KMS-11 (cell line): ENCODE results near the gene ITPR2.

ENCODE experiments used
- H2AFZ ChIP-seq: fragments of 200-600 bp; sonication (generic); 2 replicates; pipeline ENCODE4 v1.6.1; 2016; ENCODE audit warnings: antibody characterized with exemption, mixed run types, low read depth
- H3K27ac ChIP-seq: fragments of 200-600 bp; sonication (generic); 2 replicates; pipeline ENCODE4 v1.6.1; 2016; ENCODE audit warnings: mild to moderate bottlenecking, mixed run types
- H3K27me3 ChIP-seq: fragments of 200-600 bp; sonication (generic); 2 replicates; pipeline ENCODE4 v1.6.1; 2017; ENCODE audit warnings: mild to moderate bottlenecking, low read depth, mixed run types, moderate library complexity; ENCODE audit not compliant: insufficient read depth
- H3K36me3 ChIP-seq: fragments of 200-600 bp; sonication (generic); 2 replicates; pipeline ENCODE4 v1.6.1; 2017; ENCODE audit warnings: mild to moderate bottlenecking, mixed run types; ENCODE audit not compliant: insufficient read depth
- H3K4me1 ChIP-seq: fragments of 200-600 bp; sonication (generic); 2 replicates; pipeline ENCODE4 v1.6.1; 2016; ENCODE audit warnings: mild to moderate bottlenecking, low read depth, mixed run types; ENCODE audit not compliant: poor library complexity, severe bottlenecking
- H3K4me2 ChIP-seq: fragments of 200-600 bp; sonication (generic); 2 replicates; pipeline ENCODE4 v1.7.0; 2016; ENCODE audit warnings: mild to moderate bottlenecking, mixed run types
- H3K4me3 ChIP-seq: fragments of 200-600 bp; sonication (generic); IDR thresholded peaks from 2 replicates; pipeline ENCODE4 v1.6.1; 2017; ENCODE audit warnings: low read depth, low read length, mixed read lengths; ENCODE audit not compliant: insufficient read depth
- H3K79me2 ChIP-seq: fragments of 200-600 bp; sonication (generic); 2 replicates; pipeline ENCODE4 v1.6.1; 2016; ENCODE audit warnings: low read depth, mixed run types; ENCODE audit not compliant: insufficient read depth
- H3K9ac ChIP-seq: fragments of 200-600 bp; sonication (generic); 2 replicates; pipeline ENCODE4 v1.6.1; 2016; ENCODE audit warnings: mild to moderate bottlenecking, mixed run types
- H4K20me1 ChIP-seq: fragments of 200-600 bp; sonication (generic); 2 replicates; pipeline ENCODE4 v1.6.1; 2016; ENCODE audit warnings: mild to moderate bottlenecking, mixed run types; ENCODE audit not compliant: insufficient read depth
- TF ChIP-seq, protein P1 (sequence below): fragments of 200-600 bp; sonication (generic); conservative IDR thresholded peaks from 2 replicates; pipeline ENCODE4 v1.6.1; 2017; ENCODE audit warnings: low read depth, mild to moderate bottlenecking, antibody characterized with exemption, low read length, moderate library complexity, mixed read lengths

Gene ITPR2

GRCh38 chr12:26473291-26473690, 359.7 kb downstream of the ITPR2 start:
- no peak overlapping the region for H3K27ac ChIP-seq
- no peak overlapping the region for H3K4me3 ChIP-seq
- H3K4me2 ChIP-seq: no peak overlapping the region
- no peaks in the 10 kb centered on the region for H3K36me3 ChIP-seq
- H4K20me1 ChIP-seq: no peaks in the 10 kb centered on the region
- H3K4me1 ChIP-seq: peaks cover 3% of the 10 kb centered on the region
- TF ChIP-seq, protein P1, sequence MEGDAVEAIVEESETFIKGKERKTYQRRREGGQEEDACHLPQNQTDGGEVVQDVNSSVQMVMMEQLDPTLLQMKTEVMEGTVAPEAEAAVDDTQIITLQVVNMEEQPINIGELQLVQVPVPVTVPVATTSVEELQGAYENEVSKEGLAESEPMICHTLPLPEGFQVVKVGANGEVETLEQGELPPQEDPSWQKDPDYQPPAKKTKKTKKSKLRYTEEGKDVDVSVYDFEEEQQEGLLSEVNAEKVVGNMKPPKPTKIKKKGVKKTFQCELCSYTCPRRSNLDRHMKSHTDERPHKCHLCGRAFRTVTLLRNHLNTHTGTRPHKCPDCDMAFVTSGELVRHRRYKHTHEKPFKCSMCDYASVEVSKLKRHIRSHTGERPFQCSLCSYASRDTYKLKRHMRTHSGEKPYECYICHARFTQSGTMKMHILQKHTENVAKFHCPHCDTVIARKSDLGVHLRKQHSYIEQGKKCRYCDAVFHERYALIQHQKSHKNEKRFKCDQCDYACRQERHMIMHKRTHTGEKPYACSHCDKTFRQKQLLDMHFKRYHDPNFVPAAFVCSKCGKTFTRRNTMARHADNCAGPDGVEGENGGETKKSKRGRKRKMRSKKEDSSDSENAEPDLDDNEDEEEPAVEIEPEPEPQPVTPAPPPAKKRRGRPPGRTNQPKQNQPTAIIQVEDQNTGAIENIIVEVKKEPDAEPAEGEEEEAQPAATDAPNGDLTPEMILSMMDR: no peak
- H3K27me3 ChIP-seq: no peaks in the 10 kb centered on the region
- no peak overlapping the region for H3K9ac ChIP-seq
- no peaks in the 10 kb centered on the region for H3K79me2 ChIP-seq
- H2AFZ ChIP-seq: no peak overlapping the region

DNA sequence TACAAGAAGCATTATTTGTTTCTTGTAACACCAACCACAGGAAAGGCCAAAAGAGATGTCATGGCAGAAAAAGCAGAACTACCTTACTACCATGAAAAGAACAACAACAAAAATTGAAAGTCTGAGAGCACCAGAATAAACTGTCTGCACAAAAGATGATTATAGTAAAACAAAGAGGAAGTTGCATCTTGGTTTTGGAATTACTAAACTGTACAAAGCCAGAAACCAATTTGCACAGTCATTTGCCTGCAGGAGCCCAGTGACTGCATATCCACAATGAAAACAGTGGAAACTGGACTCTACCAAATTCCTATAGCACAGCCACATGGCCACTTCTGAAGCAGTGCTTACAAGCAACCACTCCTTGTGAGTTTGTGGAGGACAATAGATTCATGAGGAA, 361.4 kb downstream of the ITPR2 start:
- Histone ChIP-seq H3K27ac (no peak overlapping the region), H3K4me2 (no peak overlapping the region)

DNA sequence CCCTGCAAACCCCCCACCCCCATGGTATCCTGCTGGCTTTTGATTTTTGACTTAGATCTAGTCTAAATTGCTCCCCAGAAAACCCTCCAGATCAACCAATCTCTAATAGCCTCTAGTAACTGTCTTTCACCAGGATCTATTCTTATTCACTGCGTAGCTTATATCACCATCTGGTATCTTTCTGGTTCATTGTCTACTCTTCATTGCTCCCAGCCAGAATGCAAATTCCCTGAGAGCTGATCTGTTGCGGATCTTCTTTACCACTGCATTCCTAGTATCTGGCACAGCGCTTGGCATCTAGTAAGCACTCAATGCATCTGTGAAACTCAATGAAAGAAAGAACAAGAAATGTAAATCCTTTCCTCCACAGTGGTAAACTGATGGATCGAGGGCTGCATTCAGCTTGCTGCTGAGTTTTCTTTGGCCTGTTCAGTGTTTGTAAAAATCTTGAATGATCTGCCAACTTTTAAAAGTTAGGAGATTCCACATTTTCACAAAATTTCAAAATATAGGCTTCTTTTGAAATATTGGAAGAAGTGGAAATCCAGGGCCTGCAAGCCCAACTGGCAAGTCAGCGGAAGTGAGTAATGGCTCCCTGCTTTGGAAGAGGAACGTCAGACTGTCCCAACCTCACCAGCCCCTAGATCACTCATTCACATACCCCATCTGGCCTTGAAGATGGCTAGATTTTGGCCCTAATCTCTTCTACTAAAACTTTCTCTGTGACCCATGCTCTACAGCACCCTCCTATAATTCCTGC, 363.4 kb downstream of the ITPR2 start:
- H3K27me3 ChIP-seq: no peaks in the 10 kb centered on the region
- no peak overlapping the region for H3K4me3 ChIP-seq
- TF ChIP-seq, protein P1: no peak
- no peak overlapping the region for H2AFZ ChIP-seq
- H3K9ac ChIP-seq: no peak overlapping the region
- no peaks in the 10 kb centered on the region for H4K20me1 ChIP-seq
- no peaks in the 10 kb centered on the region for H3K79me2 ChIP-seq
- H3K36me3 ChIP-seq: no peaks in the 10 kb centered on the region
- no peak overlapping the region for H3K4me2 ChIP-seq
- no peak overlapping the region for H3K27ac ChIP-seq
- peaks cover 3% of the 10 kb centered on the region for H3K4me1 ChIP-seq

More for the DNA sequence above, 361.4 kb downstream of the ITPR2 start:
- Histone ChIP-seq H3K36me3 (no peaks in the 10 kb centered on the region), H2AFZ (no peak overlapping the region), H3K9ac (no peak overlapping the region), H3K79me2 (no peaks in the 10 kb centered on the region), H4K20me1 (no peaks in the 10 kb centered on the region), H3K4me3 (no peak overlapping the region), H3K27me3 (no peaks in the 10 kb centered on the region), H3K4me1 (peaks cover 3% of the 10 kb centered on the region)
- TF ChIP-seq, protein P1: no peak

DNA sequence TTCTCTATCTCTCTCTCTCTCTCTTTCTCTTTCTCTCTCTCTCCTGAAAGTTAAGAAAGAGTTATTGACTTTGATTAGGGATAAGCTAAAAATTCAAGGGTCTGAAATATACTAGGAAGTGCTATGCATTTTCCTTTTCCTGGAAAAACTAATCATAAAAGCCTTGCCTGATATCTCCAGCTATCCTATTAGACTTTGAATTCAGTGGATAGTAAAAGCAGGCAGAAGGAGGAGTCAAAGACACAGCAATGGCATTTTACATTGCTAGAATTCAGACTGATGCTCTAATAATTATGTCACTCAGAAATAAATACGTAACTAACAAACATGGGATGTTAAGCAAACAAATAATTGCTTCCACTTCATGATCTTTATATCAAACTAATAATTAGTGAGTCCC, 365.6 kb downstream of the ITPR2 start:
- no peak overlapping the region for H3K4me2 ChIP-seq
- TF ChIP-seq, protein P1: no peak

More for the DNA sequence above, 365.6 kb downstream of the ITPR2 start:
- Histone ChIP-seq H3K4me1 (peaks cover 3% of the 10 kb centered on the region), H4K20me1 (no peaks in the 10 kb centered on the region), H3K4me3 (no peak overlapping the region), H3K36me3 (no peaks in the 10 kb centered on the region), H2AFZ (no peak overlapping the region), H3K9ac (no peak overlapping the region), H3K79me2 (no peaks in the 10 kb centered on the region), H3K27me3 (no peaks in the 10 kb centered on the region), H3K27ac (no peak overlapping the region)
